GM12878 (cell line): ENCODE results near the gene SMIM44. TPM values are rescaled to one million over a fixed set of nuclear protein-coding genes. Genes with fewer than 3 reads are reported as not detected.

Source experiments
- CUX1 ChIP-seq: IDR thresholded peaks from 2 replicates; pipeline ENCODE4 v1.6.1; 2012; ENCODE audit warnings: improper control_type of control experiment, low read depth, low read length; ENCODE audit not compliant: insufficient replicate concordance
- GATAD2B ChIP-seq: fragments of 450-650 bp; conservative IDR thresholded peaks from 2 replicates; pipeline ENCODE4 v1.6.1; 2017; ENCODE audit warnings: low read depth, mild to moderate bottlenecking, moderate library complexity
- HSF1 ChIP-seq: fragments of 150-350 bp; IDR thresholded peaks from 2 replicates; pipeline ENCODE4 v1.6.1; 2014; ENCODE audit warnings: mild to moderate bottlenecking, low read depth, low read length
- MAX ChIP-seq: IDR thresholded peaks from 2 replicates; pipeline ENCODE4 v1.6.1; 2012; ENCODE audit warnings: low read depth, low read length, improper control_type of control experiment
- NBN ChIP-seq: fragments of 450-650 bp; IDR thresholded peaks from 2 replicates; pipeline ENCODE4 v1.6.1; 2016
- PAX8 ChIP-seq: fragments of 450-650 bp; IDR thresholded peaks from 2 replicates; pipeline ENCODE4 v1.6.1; 2017; ENCODE audit warnings: mild to moderate bottlenecking, moderate library complexity
- POU2F2 ChIP-seq: IDR thresholded peaks from 3 replicates; pipeline ENCODE4 v1.6.1; 2011; ENCODE audit warnings: low read depth, mild to moderate bottlenecking, low read length, borderline replicate concordance
- polyA plus RNA-seq, 11 experiments: library from polyadenylated mRNA; depleted of rRNA in 4 of 11; unstranded in 6 of 11; stranded (reverse) in 5 of 11; fragments of >200 nt; fragmentation: Nextera tagmentation in 4 of 11; fragmentation: Illumina TruSeq in 1 of 11; extraction: Ambion mirVana in 4 of 11; extraction: Trizol in 1 of 11; gene quantifications; 1 replicate in 1 of 11; 2 replicates in 10 of 11; pipeline versions ENCODE4 v1.2.1 to v1.2.3, GENCODE V29; 2011 to 2016; ENCODE audit warnings: inconsistent platforms in 2 of 11, missing spikeins in 2 of 11, low read depth in 1 of 11
- total RNA-seq, 4 experiments: library from RNA; depleted of rRNA in 3 of 4; stranded (reverse); fragments of >200 nt in 3 of 4; fragmentation: Illumina TruSeq in 1 of 4; extraction: Trizol in 1 of 4; gene quantifications; 2 replicates each; pipeline versions ENCODE4 v1.2.1 to v1.2.3, GENCODE V29; 2013 to 2021

SMIM44 gene
- total and polyA plus RNA-seq, 10 of the 15 experiments (the other 5 are each of a cell fraction or from before 2014, with no cell fraction given), result not detected

GRCh38 chr19:3492919-3493318, 9.7 kb upstream of the SMIM44 start (continued):
- no peak for TF ChIP-seq CUX1
- no peak for TF ChIP-seq MAX
- no peak for TF ChIP-seq GATAD2B
- no peak for TF ChIP-seq PAX8
- TF ChIP-seq HSF1, result no peak
- no peak for TF ChIP-seq NBN
- TF ChIP-seq POU2F2, result no peak
